Activated CD4-positive, alpha-beta T cell treated with anti-CD3 and anti-CD28 coated beads for 1 hour (primary cell): ENCODE results near the gene RASAL1.

Experiments used
- DNase-seq: peaks from one replicate; pipeline ENCODE4 v3.0.0-alpha.2; 2020

The RASAL1 gene

GRCh38 chr12:113055594-113056380 lies 79.8 kb downstream of the RASAL1 start:
- no peak for DNase-seq

- no peak for DNase-seq
Observed at GRCh38 chr12:113054948-113055486, 80.5 kb downstream of the RASAL1 start.

GRCh38 chr12:113052326-113052725 lies 83.2 kb downstream of the RASAL1 start:
- no peak for DNase-seq

- DNase-seq = no peak
Observed at GRCh38 chr12:113051759-113052158, 83.8 kb downstream of the RASAL1 start.

GRCh38 chr12:113050795-113051194 lies 84.8 kb downstream of the RASAL1 start:
- no peak for DNase-seq

- DNase-seq = no peak
Observed at GRCh38 chr12:113049976-113050742, 85.4 kb downstream of the RASAL1 start.
